VCaP (cell line): ENCODE measurements around the gene TBCEL.

ENCODE experiments used
- H3K27ac ChIP-seq: fragments of 450-650 bp; 2 replicates; pipeline ENCODE4 v1.5.1; 2017
- CTCF ChIP-seq: fragments of 450-650 bp; conservative IDR thresholded peaks from 2 replicates; pipeline ENCODE4 v1.5.1; 2017; ENCODE audit warnings: mild to moderate bottlenecking, moderate library complexity

Gene TBCEL

GRCh38 chr11:121119440-121119839 lies 95.5 kb downstream of the TBCEL start:
- H3K27ac ChIP-seq = peak overlapping the region; percentile 65
- TF ChIP-seq CTCF = peak; percentile 62

- no peak for TF ChIP-seq CTCF
- no peak overlapping the region for H3K27ac ChIP-seq
Measured at GRCh38 chr11:121122328-121122727, 98.4 kb downstream of the TBCEL start.

GRCh38 chr11:121123496-121124069 lies 99.7 kb downstream of the TBCEL start:
- no peak for TF ChIP-seq CTCF
- no peak overlapping the region for H3K27ac ChIP-seq

- H3K27ac ChIP-seq = no peak overlapping the region
- no peak for TF ChIP-seq CTCF
Measured at GRCh38 chr11:121127809-121128208, 103.9 kb downstream of the TBCEL start.

GRCh38 chr11:121129362-121130340 lies 105.7 kb downstream of the TBCEL start:
- TF ChIP-seq CTCF = no peak
- no peak overlapping the region for H3K27ac ChIP-seq

GRCh38 chr11:121131656-121132055 lies 107.8 kb downstream of the TBCEL start:
- peak overlapping the region; percentile 54 for H3K27ac ChIP-seq
- TF ChIP-seq CTCF = no peak

- TF ChIP-seq CTCF = peak; percentile 57; the same call in 1 of the 2 replicates
Measured at GRCh38 chr11:121132211-121132976, 108.5 kb downstream of the TBCEL start.

More at GRCh38 chr11:121132211-121132976, 108.5 kb downstream of the TBCEL start:
- peak overlapping the region; percentile 54 for H3K27ac ChIP-seq
